GM12878 (cell line): ENCODE results near the gene CLIP2. TPM values are rescaled to one million over a fixed set of nuclear protein-coding genes. Genes with fewer than 3 reads are reported as not detected.
A peak's percentile ranks its signal among the peaks of the same experiment; 100 is the strongest.

Experiments
- ATAC-seq: fragments of 200-7000 bp; cut with Tn5 transposase; 3 replicates; pipeline ENCODE4 v1.9.1; 2020; ENCODE audit warnings: mild to moderate bottlenecking, moderate library complexity
- BruUV-seq: library from RNA; stranded (reverse); fragments of 400-500 nt; replicated peaks from 2 replicates; lab custom pipeline; 2021; lab: Mats Ljungman, UMichigan
- CTCF ChIA-PET: fragments of 300-600 bp; sonication (Branson Sonifier 250); formaldehyde crosslinking; extraction: SDS; loops from one replicate; lab custom pipeline; 2021; ENCODE audit warnings: inconsistent platforms; lab: Yijun Ruan, JAX
- POLR2A ChIA-PET: fragments of 350-600 bp; formaldehyde crosslinking; extraction: SDS; loops from one replicate; lab custom pipeline; 2021; ENCODE audit warnings: inconsistent platforms; lab: Charles Lee
- RAD21 ChIA-PET: fragments of 300-600 bp; sonication (Branson Sonifier 250); formaldehyde crosslinking; loops from one replicate; lab custom pipeline; 2023; ENCODE audit warnings: antibody characterized with exemption; ENCODE audit not compliant: unreplicated experiment; lab: Charles Lee
- SMC1A ChIA-PET: fragments of 300-600 bp; sonication (Branson Sonifier 250); formaldehyde crosslinking; loops from one replicate; lab custom pipeline; 2023; ENCODE audit not compliant: unreplicated experiment, uncharacterized antibody; lab: Charles Lee
- DNase-seq: peaks from one replicate; pipeline ENCODE4 v3.0.0-alpha.2; 2011; ENCODE audit warnings: low read depth, low spot score
- FAIRE-seq: peaks from 3 replicates; lab custom pipeline; 2011; peaks lifted over from hg19 to GRCh38; lab: Jason Lieb, UNC
- H2AFZ ChIP-seq: 2 replicates; pipeline ENCODE4 v1.6.0; 2011; ENCODE audit warnings: low read depth, low read length, control low read depth; ENCODE audit not compliant: control insufficient read depth
- H3K27ac ChIP-seq: 2 replicates; pipeline ENCODE4 v1.5.1; 2011; ENCODE audit warnings: control low read depth; ENCODE audit not compliant: control insufficient read depth, insufficient read depth
- H3K27me3 ChIP-seq, 2 experiments: replicated peaks in 1 of 2; 2 replicates each; pipeline versions ENCODE4 v1.6.0 to v1.6.1; 2011; ENCODE audit warnings: low read length in 1 of 2; ENCODE audit not compliant: control insufficient read depth in 2 of 2, insufficient read depth in 2 of 2
- H3K36me3 ChIP-seq, 2 experiments: 2 replicates each; pipeline ENCODE4 v1.5.1; 2011; ENCODE audit warnings: low read length in 1 of 2; ENCODE audit not compliant: control insufficient read depth in 2 of 2, insufficient read depth in 2 of 2
- H3K4me1 ChIP-seq: 2 replicates; pipeline ENCODE4 v1.6.1; 2011; ENCODE audit warnings: mild to moderate bottlenecking, low read length, moderate library complexity, mixed read lengths; ENCODE audit not compliant: control insufficient read depth, insufficient read depth
- H3K4me2 ChIP-seq: 2 replicates; pipeline ENCODE4 v1.6.0; 2011; ENCODE audit warnings: control low read depth; ENCODE audit not compliant: control insufficient read depth, insufficient read depth
- H3K4me3 ChIP-seq: fragments of 200-600 bp; sonication (generic); 2 replicates; pipeline ENCODE4 v1.5.1; 2016
- H3K79me2 ChIP-seq: 2 replicates; pipeline ENCODE4 v1.6.0; 2011; ENCODE audit warnings: low read length; ENCODE audit not compliant: control insufficient read depth, insufficient read depth
- H3K9ac ChIP-seq: 2 replicates; pipeline ENCODE4 v1.8.0; 2011; ENCODE audit warnings: low read length, control low read depth, mixed read lengths; ENCODE audit not compliant: control insufficient read depth, insufficient read depth
- H3K9me3 ChIP-seq: replicated peaks from 3 replicates; pipeline ENCODE4 v1.5.1; 2011; ENCODE audit warnings: mild to moderate bottlenecking, low read length; ENCODE audit not compliant: control insufficient read depth, insufficient read depth
- H4K20me1 ChIP-seq: 2 replicates; pipeline ENCODE4 v1.6.0; 2011; ENCODE audit not compliant: control insufficient read depth, insufficient read depth
- ATF7 ChIP-seq: fragments of 450-650 bp; IDR thresholded peaks from 2 replicates; pipeline ENCODE4 v1.6.1; 2016; ENCODE audit warnings: low read depth, mild to moderate bottlenecking
- GATAD2B ChIP-seq: fragments of 450-650 bp; conservative IDR thresholded peaks from 2 replicates; pipeline ENCODE4 v1.6.1; 2017; ENCODE audit warnings: low read depth, mild to moderate bottlenecking, moderate library complexity
- IKZF2 ChIP-seq, 2 experiments: fragments of 450-650 bp; IDR thresholded peaks; 2 replicates each; pipeline ENCODE4 v1.6.1; 2017; ENCODE audit warnings: mild to moderate bottlenecking in 2 of 2, moderate library complexity in 2 of 2
- MYC ChIP-seq: IDR thresholded peaks from 2 replicates; pipeline ENCODE4 v1.6.1; 2011; ENCODE audit warnings: mild to moderate bottlenecking, low read length, moderate library complexity, inconsistent platforms; ENCODE audit not compliant: insufficient read depth, insufficient replicate concordance, insufficient read length, severe bottlenecking
- RAD21 ChIP-seq: IDR thresholded peaks from 2 replicates; pipeline ENCODE4 v1.6.1; 2011; ENCODE audit warnings: mild to moderate bottlenecking, low read depth, low read length, moderate library complexity; ENCODE audit not compliant: insufficient read depth
- SIN3A ChIP-seq: IDR thresholded peaks from 2 replicates; pipeline ENCODE4 v1.6.1; 2012; ENCODE audit warnings: low read depth, low read length, improper control_type of control experiment
- SREBF1 ChIP-seq: IDR thresholded peaks from 2 replicates; pipeline ENCODE4 v1.6.1; 2012; ENCODE audit warnings: mild to moderate bottlenecking, low read length
- WGBS: methylation state at CpG from one replicate; pipeline ENCODE4 v1.1.6; 2016; ENCODE audit warnings: low lambda C conversion rate; ENCODE audit not compliant: insufficient replicate concordance, insufficient coverage; ENCODE audit errors: missing lambda C conversion rate; 5-methylcytosine and 5-hydroxymethylcytosine counted together
- in situ Hi-C: fragments of 300-500 bp; cut with MboI; formaldehyde crosslinking; loops from 9 replicates; pipeline ENCODE4 v1.14.3; 2018; ENCODE audit warnings: mixed read lengths
- intact Hi-C: fragments of 100-400 bp; cut with micrococcal nuclease; formaldehyde crosslinking; loops from one replicate; pipeline ENCODE4 v1.14.2; 2022; ENCODE audit not compliant: unreplicated experiment
- polyA plus RNA-seq, 11 experiments: library from polyadenylated mRNA; depleted of rRNA in 4 of 11; unstranded in 6 of 11; stranded (reverse) in 5 of 11; fragments of >200 nt; fragmentation: Nextera tagmentation in 4 of 11; fragmentation: Illumina TruSeq in 1 of 11; extraction: Ambion mirVana in 4 of 11; extraction: Trizol in 1 of 11; gene quantifications; 1 replicate in 1 of 11; 2 replicates in 10 of 11; pipeline versions ENCODE4 v1.2.1 to v1.2.3, GENCODE V29; 2011 to 2016; ENCODE audit warnings: inconsistent platforms in 2 of 11, missing spikeins in 2 of 11, low read depth in 1 of 11
- total RNA-seq, 4 experiments: library from RNA; depleted of rRNA in 3 of 4; stranded (reverse); fragments of >200 nt in 3 of 4; fragmentation: Illumina TruSeq in 1 of 4; extraction: Trizol in 1 of 4; gene quantifications; 2 replicates each; pipeline versions ENCODE4 v1.2.1 to v1.2.3, GENCODE V29; 2013 to 2021
- TF ChIP-seq, protein P1 (sequence below): IDR thresholded peaks from 2 replicates; pipeline ENCODE4 v1.6.1; 2011; ENCODE audit warnings: low read depth, mild to moderate bottlenecking, low read length, moderate library complexity, borderline replicate concordance; ENCODE audit errors: extremely low read depth
- TF ChIP-seq, protein P2 (sequence below): fragments of 450-650 bp; IDR thresholded peaks from 2 replicates; pipeline ENCODE4 v1.6.1; 2017; ENCODE audit warnings: mild to moderate bottlenecking, low read depth, inconsistent platforms; ENCODE audit not compliant: poor library complexity, severe bottlenecking
- TF ChIP-seq, protein P3 (sequence below): fragments of 450-650 bp; formaldehyde crosslinking; IDR thresholded peaks from 2 replicates; pipeline ENCODE4 v1.4.0; 2020; ENCODE audit warnings: mild to moderate bottlenecking, moderate library complexity
- TF ChIP-seq, protein P4 (sequence below): IDR thresholded peaks from 2 replicates; pipeline ENCODE4 v1.6.1; 2012; ENCODE audit warnings: low read depth, low read length, improper control_type of control experiment
- TF ChIP-seq, protein P5 (sequence below): fragments of 450-650 bp; conservative IDR thresholded peaks from 2 replicates; pipeline ENCODE4 v1.6.1; 2017; ENCODE audit warnings: mild to moderate bottlenecking, moderate library complexity

The CLIP2 gene
- total and polyA plus RNA-seq, 10 of the 15 experiments (the other 5 are each of a cell fraction or from before 2014, with no cell fraction given): 0.26 to 56.3 (median 21.0) TPM

DNA sequence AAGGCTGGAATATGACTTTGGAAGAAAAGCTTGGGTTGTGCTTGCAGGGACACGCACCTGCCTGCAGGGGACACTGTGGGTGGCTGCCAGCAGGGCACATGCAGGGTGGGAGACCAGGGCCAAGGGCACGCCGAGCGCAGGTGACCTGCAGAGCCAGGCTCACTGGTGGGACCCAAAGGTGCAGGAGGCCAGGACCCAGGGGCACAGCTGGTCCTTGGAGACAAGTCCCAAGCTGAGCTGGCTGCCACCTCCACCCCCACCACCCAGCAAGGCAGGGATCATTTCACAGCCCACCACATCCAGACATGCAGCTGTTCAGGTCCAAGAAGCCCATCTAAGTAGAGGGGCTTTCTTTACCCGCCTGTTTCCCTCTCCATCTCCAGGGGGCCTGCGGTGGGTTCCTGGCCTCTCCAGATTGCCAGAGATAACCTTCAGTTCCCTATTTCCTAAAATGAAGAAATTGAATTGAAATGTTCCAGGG is 13.8 kb upstream of the CLIP2 start (continued):
- TF ChIP-seq, protein P1, sequence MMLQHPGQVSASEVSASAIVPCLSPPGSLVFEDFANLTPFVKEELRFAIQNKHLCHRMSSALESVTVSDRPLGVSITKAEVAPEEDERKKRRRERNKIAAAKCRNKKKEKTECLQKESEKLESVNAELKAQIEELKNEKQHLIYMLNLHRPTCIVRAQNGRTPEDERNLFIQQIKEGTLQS: no peak
- TF ChIP-seq RAD21: peak; percentile 58

DNA sequence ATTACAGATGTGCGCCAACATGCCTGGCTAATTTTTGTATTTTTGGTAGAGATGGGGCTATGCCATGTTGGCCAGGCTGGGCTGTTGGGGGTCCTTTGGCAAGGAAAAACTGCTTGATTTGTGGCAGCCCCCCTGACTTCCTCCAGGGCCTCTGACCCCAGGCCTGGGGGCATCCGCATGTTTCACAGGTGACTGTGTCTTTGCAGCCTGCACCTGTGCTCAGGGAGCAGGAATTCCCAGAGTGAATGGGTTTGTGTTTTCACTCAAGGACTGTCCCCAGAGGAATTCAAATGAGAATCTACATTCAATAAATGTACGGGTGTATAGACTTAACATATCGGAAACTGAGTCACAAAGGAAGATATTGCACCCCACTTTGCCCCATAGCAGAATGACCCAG is 11.6 kb upstream of the CLIP2 start:
- H3K79me2 ChIP-seq: no peaks in the 10 kb centered on the region
- ATAC-seq (no peak), DNase-seq (no peak), FAIRE-seq (no peak)
- no peak overlapping the region for H2AFZ ChIP-seq
- ChIA-PET POLR2A (interaction anchor here (3.0 kb wide), 1 partner anchor 11 kb away, joined by 25 read pairs; the partner anchor contains the start of gene CLIP2), SMC1A (interaction anchor here (2.6 kb wide), 1 partner anchor 10 kb away, joined by 8 read pairs; no protein-coding TSS in a partner anchor), CTCF (interaction anchor here (1.5 to 4.5 kb wide), 3 partner anchors 9 to 123 kb away, joined by 4 to 103 read pairs (median 30); partner anchors contain the start of gene CLIP2), RAD21 (interaction anchor here (2.5 kb wide), 1 partner anchor 10 kb away, joined by 17 read pairs; the partner anchor contains the start of gene CLIP2)
- peaks cover 41% of the 10 kb centered on the region for H3K4me1 ChIP-seq
- in situ Hi-C loops (no loop called here), intact Hi-C loops (no loop called here)
- 59% methylated on average over 4 of the region's 4 CpGs for WGBS
- no peaks in the 10 kb centered on the region for H3K9me3 ChIP-seq
- no peaks in the 10 kb centered on the region for H4K20me1 ChIP-seq
- no peaks in the 10 kb centered on the region for H3K27me3 ChIP-seq
- no peak overlapping the region for H3K27ac ChIP-seq
- no TSS peak for BruUV-seq
- no peak overlapping the region for H3K4me3 ChIP-seq
- H3K9ac ChIP-seq: no peak overlapping the region
- no peak overlapping the region for H3K4me2 ChIP-seq
- H3K36me3 ChIP-seq: no peaks in the 10 kb centered on the region
- TF ChIP-seq MYC (no peak), SIN3A (no peak), SREBF1 (no peak), GATAD2B (no peak), IKZF2 (IDR thresholded peaks at IDR 0.05) (no peak), ATF7 (no peak)
- TF ChIP-seq, protein P2, sequence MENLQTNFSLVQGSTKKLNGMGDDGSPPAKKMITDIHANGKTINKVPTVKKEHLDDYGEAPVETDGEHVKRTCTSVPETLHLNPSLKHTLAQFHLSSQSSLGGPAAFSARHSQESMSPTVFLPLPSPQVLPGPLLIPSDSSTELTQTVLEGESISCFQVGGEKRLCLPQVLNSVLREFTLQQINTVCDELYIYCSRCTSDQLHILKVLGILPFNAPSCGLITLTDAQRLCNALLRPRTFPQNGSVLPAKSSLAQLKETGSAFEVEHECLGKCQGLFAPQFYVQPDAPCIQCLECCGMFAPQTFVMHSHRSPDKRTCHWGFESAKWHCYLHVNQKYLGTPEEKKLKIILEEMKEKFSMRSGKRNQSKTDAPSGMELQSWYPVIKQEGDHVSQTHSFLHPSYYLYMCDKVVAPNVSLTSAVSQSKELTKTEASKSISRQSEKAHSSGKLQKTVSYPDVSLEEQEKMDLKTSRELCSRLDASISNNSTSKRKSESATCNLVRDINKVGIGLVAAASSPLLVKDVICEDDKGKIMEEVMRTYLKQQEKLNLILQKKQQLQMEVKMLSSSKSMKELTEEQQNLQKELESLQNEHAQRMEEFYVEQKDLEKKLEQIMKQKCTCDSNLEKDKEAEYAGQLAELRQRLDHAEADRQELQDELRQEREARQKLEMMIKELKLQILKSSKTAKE: no peak
- TF ChIP-seq, protein P3, sequence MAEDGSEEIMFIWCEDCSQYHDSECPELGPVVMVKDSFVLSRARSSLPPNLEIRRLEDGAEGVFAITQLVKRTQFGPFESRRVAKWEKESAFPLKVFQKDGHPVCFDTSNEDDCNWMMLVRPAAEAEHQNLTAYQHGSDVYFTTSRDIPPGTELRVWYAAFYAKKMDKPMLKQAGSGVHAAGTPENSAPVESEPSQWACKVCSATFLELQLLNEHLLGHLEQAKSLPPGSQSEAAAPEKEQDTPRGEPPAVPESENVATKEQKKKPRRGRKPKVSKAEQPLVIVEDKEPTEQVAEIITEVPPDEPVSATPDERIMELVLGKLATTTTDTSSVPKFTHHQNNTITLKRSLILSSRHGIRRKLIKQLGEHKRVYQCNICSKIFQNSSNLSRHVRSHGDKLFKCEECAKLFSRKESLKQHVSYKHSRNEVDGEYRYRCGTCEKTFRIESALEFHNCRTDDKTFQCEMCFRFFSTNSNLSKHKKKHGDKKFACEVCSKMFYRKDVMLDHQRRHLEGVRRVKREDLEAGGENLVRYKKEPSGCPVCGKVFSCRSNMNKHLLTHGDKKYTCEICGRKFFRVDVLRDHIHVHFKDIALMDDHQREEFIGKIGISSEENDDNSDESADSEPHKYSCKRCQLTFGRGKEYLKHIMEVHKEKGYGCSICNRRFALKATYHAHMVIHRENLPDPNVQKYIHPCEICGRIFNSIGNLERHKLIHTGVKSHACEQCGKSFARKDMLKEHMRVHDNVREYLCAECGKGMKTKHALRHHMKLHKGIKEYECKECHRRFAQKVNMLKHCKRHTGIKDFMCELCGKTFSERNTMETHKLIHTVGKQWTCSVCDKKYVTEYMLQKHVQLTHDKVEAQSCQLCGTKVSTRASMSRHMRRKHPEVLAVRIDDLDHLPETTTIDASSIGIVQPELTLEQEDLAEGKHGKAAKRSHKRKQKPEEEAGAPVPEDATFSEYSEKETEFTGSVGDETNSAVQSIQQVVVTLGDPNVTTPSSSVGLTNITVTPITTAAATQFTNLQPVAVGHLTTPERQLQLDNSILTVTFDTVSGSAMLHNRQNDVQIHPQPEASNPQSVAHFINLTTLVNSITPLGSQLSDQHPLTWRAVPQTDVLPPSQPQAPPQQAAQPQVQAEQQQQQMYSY (CRISPR knock-in tag): no peak
- TF ChIP-seq, protein P4, sequence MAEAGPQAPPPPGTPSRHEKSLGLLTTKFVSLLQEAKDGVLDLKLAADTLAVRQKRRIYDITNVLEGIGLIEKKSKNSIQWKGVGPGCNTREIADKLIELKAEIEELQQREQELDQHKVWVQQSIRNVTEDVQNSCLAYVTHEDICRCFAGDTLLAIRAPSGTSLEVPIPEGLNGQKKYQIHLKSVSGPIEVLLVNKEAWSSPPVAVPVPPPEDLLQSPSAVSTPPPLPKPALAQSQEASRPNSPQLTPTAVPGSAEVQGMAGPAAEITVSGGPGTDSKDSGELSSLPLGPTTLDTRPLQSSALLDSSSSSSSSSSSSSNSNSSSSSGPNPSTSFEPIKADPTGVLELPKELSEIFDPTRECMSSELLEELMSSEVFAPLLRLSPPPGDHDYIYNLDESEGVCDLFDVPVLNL: no peak
- TF ChIP-seq, protein P5, sequence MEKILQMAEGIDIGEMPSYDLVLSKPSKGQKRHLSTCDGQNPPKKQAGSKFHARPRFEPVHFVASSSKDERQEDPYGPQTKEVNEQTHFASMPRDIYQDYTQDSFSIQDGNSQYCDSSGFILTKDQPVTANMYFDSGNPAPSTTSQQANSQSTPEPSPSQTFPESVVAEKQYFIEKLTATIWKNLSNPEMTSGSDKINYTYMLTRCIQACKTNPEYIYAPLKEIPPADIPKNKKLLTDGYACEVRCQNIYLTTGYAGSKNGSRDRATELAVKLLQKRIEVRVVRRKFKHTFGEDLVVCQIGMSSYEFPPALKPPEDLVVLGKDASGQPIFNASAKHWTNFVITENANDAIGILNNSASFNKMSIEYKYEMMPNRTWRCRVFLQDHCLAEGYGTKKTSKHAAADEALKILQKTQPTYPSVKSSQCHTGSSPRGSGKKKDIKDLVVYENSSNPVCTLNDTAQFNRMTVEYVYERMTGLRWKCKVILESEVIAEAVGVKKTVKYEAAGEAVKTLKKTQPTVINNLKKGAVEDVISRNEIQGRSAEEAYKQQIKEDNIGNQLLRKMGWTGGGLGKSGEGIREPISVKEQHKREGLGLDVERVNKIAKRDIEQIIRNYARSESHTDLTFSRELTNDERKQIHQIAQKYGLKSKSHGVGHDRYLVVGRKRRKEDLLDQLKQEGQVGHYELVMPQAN: no peak
